Fibroblast of skin of left biceps (primary cell): ENCODE results near the gene SELENOF.
"Not testable (repeated sequence)": the region's sequence is repeated elsewhere in the genome, so short reads cannot be mapped to it uniquely, and the experiment has no call there.

Experiments
- DNase-seq, 2 experiments: peaks; one replicate each; pipeline ENCODE4 v3.0.0-alpha.2; 2013; ENCODE audit warnings: low read depth in 2 of 2

SELENOF gene

GRCh38 chr1:86916752-86917151 is 2.8 kb upstream of the SELENOF start:
- DNase-seq, result no peak

DNA sequence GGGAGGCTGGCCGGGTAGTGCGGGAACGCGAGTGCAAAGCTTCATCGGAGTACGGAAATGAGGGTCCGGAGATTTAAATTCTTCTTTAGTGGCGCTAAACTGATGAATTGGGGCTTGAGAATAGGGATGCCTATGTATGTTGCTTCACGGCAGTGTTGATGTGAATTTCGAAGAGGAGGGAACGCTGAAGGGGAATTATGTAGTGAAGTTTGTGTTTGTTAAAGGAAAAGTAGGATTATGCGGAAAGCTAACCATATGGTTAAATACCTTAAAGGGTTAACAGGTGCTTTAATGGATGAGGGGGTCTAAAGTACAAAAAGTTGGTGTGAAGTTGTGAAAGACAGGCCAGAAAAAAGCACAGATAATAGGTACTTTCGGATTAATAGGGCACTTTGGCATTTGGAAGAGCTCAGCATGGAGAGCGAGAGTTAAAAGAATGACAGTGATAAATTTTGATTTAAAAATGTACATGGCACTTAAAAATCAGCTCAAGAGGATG is 1.9 kb upstream of the SELENOF start:
- no peak for DNase-seq

- DNase-seq, result no peak
Measured at GRCh38 chr1:86914998-86915736, 1.2 kb upstream of the SELENOF start.

DNA sequence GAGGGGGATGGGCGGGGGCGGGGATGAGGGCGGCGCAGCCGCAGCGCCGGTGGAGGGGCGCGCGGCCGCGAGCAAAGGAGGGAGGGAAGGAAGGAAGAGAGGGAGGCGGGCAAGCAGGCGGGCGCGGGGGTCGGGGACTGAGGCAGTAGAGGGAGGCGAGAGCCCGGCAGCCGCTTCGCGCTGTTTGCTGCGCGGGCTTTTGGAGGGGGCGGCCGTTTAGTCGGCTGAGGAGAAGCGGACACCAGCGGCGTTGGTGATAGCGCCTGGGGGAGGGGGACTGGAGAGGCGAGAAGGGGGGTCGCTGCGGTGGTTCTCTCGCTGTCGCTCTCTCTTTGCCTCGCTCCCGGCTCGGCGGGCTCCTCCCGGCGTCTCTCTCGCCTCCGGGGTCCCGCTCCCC is 673 bp upstream of the SELENOF start, which contains the start of gene HS2ST1:
Gene HS2ST1, plus strand, starts transcription at position 35 of the 397 bp plus-strand sequence.
- no peak for DNase-seq

DNA sequence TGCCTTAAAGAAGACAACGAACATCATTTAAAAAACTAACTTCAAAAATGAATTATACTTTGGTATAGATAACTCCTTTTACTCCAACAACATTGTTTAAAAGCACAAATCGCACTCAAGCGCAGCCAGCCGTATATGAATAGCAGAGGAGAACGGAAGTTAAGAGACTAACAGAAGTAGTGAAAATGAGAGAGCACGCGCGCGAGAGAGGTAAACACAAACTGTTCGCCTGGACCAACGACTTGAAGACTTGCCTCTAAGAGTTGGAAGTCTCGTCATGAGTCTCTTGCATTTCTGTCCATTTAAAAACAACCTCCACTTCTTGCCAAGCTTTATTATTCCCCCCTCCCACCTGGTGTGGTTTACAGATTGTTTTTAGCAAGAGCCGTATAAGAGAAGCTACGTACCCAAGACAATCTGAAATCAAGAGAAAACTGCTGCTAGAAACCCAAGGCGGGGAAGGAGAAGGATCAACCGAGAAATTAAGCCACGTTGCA is 479 bp downstream of the SELENOF start:
- no peak for DNase-seq

DNA sequence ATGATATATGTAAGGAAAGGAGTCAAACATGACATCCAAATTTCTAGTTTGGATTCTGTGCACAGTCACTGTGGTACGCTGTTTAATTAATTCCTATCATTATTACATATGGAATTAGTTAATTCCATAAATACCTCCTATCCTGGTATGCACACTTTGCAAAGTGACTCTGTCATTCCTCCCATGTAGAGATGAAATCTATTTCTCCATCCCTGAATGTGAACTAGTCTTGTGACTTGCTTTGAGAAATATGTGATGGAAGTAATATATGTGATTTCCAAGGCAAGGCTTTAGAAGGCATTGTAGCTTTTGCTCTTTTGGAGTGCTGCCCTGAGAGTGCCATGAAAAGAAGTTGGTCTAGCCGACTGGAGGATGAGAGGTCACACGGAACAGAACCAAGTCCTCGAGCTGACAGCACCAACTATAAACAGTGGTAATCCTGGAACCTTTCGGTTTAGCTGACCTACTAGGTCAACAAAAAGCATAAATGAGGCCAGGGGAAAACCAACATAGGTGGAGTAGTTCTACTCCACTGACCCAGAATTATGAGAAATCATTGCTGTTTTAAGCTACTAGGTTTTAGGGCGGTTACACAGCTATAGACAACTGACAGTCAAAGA is 1.5 kb downstream of the SELENOF start:
- DNase-seq, result no peak

DNA sequence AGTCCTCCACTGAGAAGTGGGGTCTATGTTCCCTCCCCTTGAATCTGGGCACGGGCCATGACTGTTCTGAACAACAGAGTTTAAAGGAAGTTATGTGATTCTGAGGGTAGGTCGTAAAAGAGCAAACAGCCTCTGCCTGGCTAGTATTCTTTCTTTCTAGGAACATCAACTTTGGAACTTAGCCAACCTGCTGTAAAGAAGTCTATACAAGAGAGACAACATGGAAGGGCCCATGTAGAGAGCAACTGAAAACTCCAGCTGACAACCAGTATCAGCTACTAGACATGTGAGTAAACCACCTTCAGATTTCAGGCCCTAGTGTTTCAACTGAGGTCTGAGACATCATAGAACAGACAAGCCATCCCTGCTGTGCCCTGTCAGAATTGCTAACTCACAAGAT is 7.5 kb downstream of the SELENOF start:
- no peak for DNase-seq

GRCh38 chr1:86905875-86906274 is 8.1 kb downstream of the SELENOF start:
- DNase-seq, result no peak

GRCh38 chr1:86899401-86899800 is 14.5 kb downstream of the SELENOF start:
- not testable (repeated sequence) for DNase-seq

- no peak for DNase-seq
Measured at GRCh38 chr1:86888327-86888726, 25.6 kb downstream of the SELENOF start.

GRCh38 chr1:86887479-86888162 is 26.3 kb downstream of the SELENOF start:
- DNase-seq, result no peak

GRCh38 chr1:86875722-86876121 is 38.2 kb downstream of the SELENOF start:
- no peak for DNase-seq

DNA sequence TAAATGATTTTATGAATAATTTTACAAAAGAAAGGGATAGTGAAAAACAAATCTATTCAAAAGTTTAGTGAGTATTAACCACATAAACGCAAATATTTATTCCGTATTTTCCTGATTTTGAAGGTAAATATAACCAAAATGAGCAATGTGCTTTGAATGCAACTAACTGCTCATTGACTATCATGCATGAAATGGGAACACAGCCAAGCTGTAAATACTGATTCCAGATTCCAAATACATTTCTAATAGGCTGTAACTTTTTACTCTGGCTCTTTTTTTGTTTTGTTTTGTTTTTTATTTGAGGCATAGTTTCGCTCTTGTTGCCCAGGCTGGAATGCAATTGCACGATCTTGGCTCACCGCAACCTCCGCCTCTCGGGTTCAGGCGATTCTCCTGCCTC is 41.8 kb downstream of the SELENOF start:
- DNase-seq, result peak; percentile 8 to 22

GRCh38 chr1:86871001-86871400 is 42.9 kb downstream of the SELENOF start:
- no peak for DNase-seq

GRCh38 chr1:86868477-86868876 is 45.4 kb downstream of the SELENOF start:
- no peak for DNase-seq

GRCh38 chr1:86867278-86867677 is 46.6 kb downstream of the SELENOF start:
- DNase-seq, result not testable (repeated sequence)

DNA sequence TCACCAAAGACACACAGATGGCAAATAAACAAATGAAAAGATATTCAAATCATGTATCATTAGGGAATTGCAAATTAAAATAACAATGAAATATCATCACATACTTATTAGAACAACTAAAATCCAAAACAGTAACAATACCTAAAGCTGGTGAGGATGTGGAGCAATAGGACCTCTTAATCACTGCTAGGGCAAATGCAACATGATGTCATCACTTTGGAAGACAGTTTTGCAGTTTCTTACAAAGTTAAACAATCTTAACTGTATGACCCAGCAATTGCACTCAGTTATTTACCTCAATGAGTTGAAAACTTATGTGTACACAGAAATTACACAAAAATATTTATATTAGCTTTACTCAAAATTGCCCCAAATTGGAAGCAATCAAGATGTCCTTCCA is 47.3 kb downstream of the SELENOF start:
- DNase-seq, result peak in 1 of 2 experiments; percentile 5

- DNase-seq, result no peak
Measured at GRCh38 chr1:86865973-86866637, 47.8 kb downstream of the SELENOF start.

DNA sequence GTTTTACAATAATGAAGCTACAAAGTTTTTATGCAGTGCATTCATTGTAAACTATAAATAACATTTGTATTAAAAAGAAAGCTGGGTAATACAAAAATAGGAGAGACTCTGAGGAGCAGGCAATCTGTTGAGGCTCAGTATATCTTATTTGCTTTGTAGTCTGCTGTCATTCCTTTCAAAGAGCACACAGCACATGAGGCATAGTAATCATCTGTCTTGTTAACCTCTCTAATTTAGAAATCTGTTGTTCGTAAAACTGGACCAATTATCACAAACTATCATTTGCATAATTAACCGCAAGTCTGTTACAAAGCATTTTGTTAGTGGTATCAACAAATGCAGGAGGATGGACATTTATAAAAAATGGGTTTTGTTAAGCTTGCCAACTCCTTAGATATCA is 51.0 kb downstream of the SELENOF start:
- DNase-seq, result no peak

DNA sequence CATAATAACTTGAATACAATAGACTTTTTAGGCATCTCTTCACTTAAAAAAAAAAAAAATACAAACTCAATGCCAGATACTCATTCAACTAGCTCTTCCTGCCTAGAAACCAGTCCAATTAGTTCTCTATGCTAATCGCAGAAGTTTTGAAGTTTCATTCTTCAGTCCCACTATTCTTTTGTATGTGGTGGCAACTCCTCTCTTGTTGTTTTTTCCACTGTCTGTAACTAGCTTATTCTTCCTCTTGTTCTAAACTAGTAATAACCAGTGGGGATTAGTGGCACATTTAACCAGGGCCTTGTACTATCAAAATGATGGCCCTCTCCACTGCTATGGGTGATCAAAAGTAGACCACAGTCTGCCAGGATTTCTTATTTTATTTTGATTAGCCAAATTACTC is 52.5 kb downstream of the SELENOF start:
- DNase-seq, result no peak

- no peak for DNase-seq
Measured at GRCh38 chr1:86860424-86860823, 53.5 kb downstream of the SELENOF start.

- no peak for DNase-seq
Measured at GRCh38 chr1:86860020-86860419, 53.9 kb downstream of the SELENOF start.
